MM.1S (cell line): Measurements from ENCODE around the gene DIRAS1.

Experiments used
- DNase-seq: peaks from one replicate; pipeline ENCODE4 v3.0.0-alpha.2; 2015
- H2AFZ ChIP-seq: fragments of 300-600 bp; sonication (generic); 2 replicates; pipeline ENCODE4 v1.6.0; 2016; ENCODE audit warnings: antibody characterized with exemption, low read length
- H3F3A ChIP-seq: fragments of 300-600 bp; sonication (generic); 2 replicates; pipeline ENCODE4 v1.6.1; 2016; ENCODE audit warnings: mild to moderate bottlenecking, antibody characterized with exemption, low read length, moderate library complexity, mixed read lengths; ENCODE audit not compliant: insufficient read depth
- H3K27ac ChIP-seq: fragments of 300-600 bp; sonication (generic); 2 replicates; pipeline ENCODE4 v1.5.1; 2016; ENCODE audit warnings: mild to moderate bottlenecking, low read length
- H3K27me3 ChIP-seq: fragments of 300-600 bp; sonication (generic); replicated peaks from 2 replicates; pipeline ENCODE4 v1.6.0; 2016; ENCODE audit warnings: low read length; ENCODE audit not compliant: insufficient read depth
- H3K36me3 ChIP-seq: fragments of 300-600 bp; sonication (generic); replicated peaks from 2 replicates; pipeline ENCODE4 v1.6.1; 2016; ENCODE audit warnings: mild to moderate bottlenecking, low read length, mixed read lengths; ENCODE audit not compliant: insufficient read depth
- H3K4me1 ChIP-seq: fragments of 300-600 bp; sonication (generic); 2 replicates; pipeline ENCODE4 v1.6.1; 2016; ENCODE audit warnings: low read length, mixed read lengths
- H3K4me2 ChIP-seq: fragments of 300-600 bp; sonication (generic); 2 replicates; pipeline ENCODE4 v1.6.0; 2016; ENCODE audit warnings: low read depth, low read length
- H3K4me3 ChIP-seq: fragments of 300-600 bp; sonication (generic); 2 replicates; pipeline ENCODE4 v1.5.1; 2016; ENCODE audit warnings: low read length, mixed read lengths
- H3K79me2 ChIP-seq: fragments of 300-600 bp; sonication (generic); 2 replicates; pipeline ENCODE4 v1.6.1; 2016; ENCODE audit warnings: mixed run types, low read length, mixed read lengths
- H3K9ac ChIP-seq: fragments of 300-600 bp; sonication (generic); 2 replicates; pipeline ENCODE4 v1.6.1; 2016; ENCODE audit warnings: low read length, mixed read lengths
- H3K9me2 ChIP-seq: fragments of 300-600 bp; sonication (generic); replicated peaks from 2 replicates; pipeline ENCODE4 v1.6.1; 2016; ENCODE audit warnings: mild to moderate bottlenecking, low read length, mixed read lengths; ENCODE audit not compliant: insufficient read depth
- H3K9me3 ChIP-seq: fragments of 300-600 bp; sonication (generic); replicated peaks from 2 replicates; pipeline ENCODE4 v1.6.1; 2016; ENCODE audit warnings: mild to moderate bottlenecking, low read length, mixed read lengths; ENCODE audit not compliant: insufficient read depth
- H4K20me1 ChIP-seq: fragments of 300-600 bp; sonication (generic); 2 replicates; pipeline ENCODE4 v1.6.1; 2016; ENCODE audit warnings: mild to moderate bottlenecking, low read length, moderate library complexity, mixed read lengths; ENCODE audit not compliant: insufficient read depth
- CTCF ChIP-seq: fragments of 300-600 bp; sonication (generic); IDR thresholded peaks from 2 replicates; pipeline ENCODE4 v1.5.1; 2016; ENCODE audit warnings: antibody characterized with exemption, low read length, mixed read lengths
- EZH2 ChIP-seq: fragments of 300-600 bp; sonication (generic); optimal IDR thresholded peaks from 2 replicates; pipeline ENCODE3; 2017; ENCODE audit warnings: low read depth, mild to moderate bottlenecking, antibody characterized with exemption, low read length, mixed read lengths
- EZH2phosphoT487 ChIP-seq: fragments of 300-600 bp; sonication (generic); IDR thresholded peaks from 2 replicates; pipeline ENCODE4 v1.6.1; 2018; ENCODE audit warnings: antibody characterized with exemption, low read length

DIRAS1 gene

DNA sequence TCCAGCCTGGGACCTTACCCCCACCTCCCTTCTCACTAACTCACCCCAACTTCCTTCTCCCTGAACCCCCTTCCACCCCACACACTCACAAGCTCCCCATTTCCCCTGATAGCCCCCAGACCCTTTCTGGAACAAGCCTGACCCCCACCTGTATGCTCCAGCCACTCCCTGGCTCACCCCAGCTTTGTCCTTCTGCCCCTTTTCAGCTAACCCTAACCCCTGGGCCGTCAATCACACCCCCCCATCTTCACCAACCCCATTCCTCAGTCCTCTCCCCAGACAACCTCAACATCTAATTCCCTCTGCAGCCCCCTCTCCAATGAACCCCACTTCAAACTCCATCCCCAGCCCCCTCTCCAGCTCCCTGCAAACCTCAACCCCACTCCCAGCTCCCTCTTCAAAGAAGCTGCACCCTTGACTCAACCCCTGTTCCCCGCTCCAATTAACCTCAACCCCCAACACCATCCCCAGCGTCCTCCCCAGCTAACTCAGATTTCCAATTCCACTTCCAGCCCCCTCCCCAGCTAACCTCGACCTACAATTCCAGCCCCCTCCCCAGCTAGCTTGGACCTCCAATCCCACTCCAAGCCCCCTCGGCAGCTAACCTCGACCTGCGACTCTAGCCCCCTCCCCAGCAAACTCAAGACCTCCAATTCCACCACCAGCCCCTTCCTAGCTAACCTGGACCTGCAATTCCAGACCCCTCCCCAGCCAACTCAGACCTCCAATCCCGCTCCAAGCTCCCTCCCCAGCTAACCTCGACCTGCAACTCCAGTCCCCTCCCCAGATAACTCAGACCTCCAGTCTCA, 19.6 kb downstream of the DIRAS1 start:
- peak overlapping the region; percentile 88 for H3K9ac ChIP-seq
- no peaks in the 10 kb centered on the region for H3K9me3 ChIP-seq
- H3K9me2 ChIP-seq = no peaks in the 10 kb centered on the region
- DNase-seq = no peak
- peak overlapping the region; percentile 79; the same call in 1 of the 2 replicates for H3K27ac ChIP-seq
- peaks cover 11% of the 10 kb centered on the region for H3K27me3 ChIP-seq
- H3K36me3 ChIP-seq = no peaks in the 10 kb centered on the region
- H4K20me1 ChIP-seq = no peaks in the 10 kb centered on the region
- peak overlapping the region; percentile 94 for H3K4me2 ChIP-seq
- H3K79me2 ChIP-seq = peaks cover 36% of the 10 kb centered on the region
- H2AFZ ChIP-seq = peak overlapping the region; percentile 52; the same call in 1 of the 2 replicates
- peaks cover 31% of the 10 kb centered on the region for H3K4me1 ChIP-seq
- TF ChIP-seq EZH2phosphoT487 = no peak
- no peak for TF ChIP-seq EZH2
- TF ChIP-seq CTCF = no peak
- H3F3A ChIP-seq = peaks cover 34% of the 10 kb centered on the region
- H3K4me3 ChIP-seq = peak overlapping the region; percentile 85

GRCh38 chr19:2700660-2701360, 20.4 kb downstream of the DIRAS1 start:
- Histone ChIP-seq H3K27ac (peak overlapping the region; percentile 79; the same call in 1 of the 2 replicates), H3K9me2 (no peaks in the 10 kb centered on the region), H4K20me1 (no peaks in the 10 kb centered on the region), H3K79me2 (peaks cover 40% of the 10 kb centered on the region), H3K36me3 (no peaks in the 10 kb centered on the region), H3F3A (peaks cover 34% of the 10 kb centered on the region), H3K4me1 (peaks cover 31% of the 10 kb centered on the region), H3K4me3 (no peak overlapping the region), H3K27me3 (peaks cover 10% of the 10 kb centered on the region), H3K4me2 (peak overlapping the region; percentile 94; the same call in 1 of the 2 replicates), H2AFZ (no peak overlapping the region), H3K9ac (peak overlapping the region; percentile 88; the same call in 1 of the 2 replicates), H3K9me3 (no peaks in the 10 kb centered on the region)
- no peak for DNase-seq
- TF ChIP-seq EZH2 = no peak

- Histone ChIP-seq H3K9ac (peak overlapping the region; percentile 34; the same call in 1 of the 2 replicates), H3K27me3 (peaks cover 6% of the 10 kb centered on the region), H3K4me3 (peak overlapping the region; percentile 9), H3F3A (peaks cover 34% of the 10 kb centered on the region), H3K9me3 (no peaks in the 10 kb centered on the region), H3K27ac (peak overlapping the region; percentile 79), H3K9me2 (no peaks in the 10 kb centered on the region), H3K4me2 (peak overlapping the region; percentile 94), H2AFZ (peak overlapping the region; percentile 7; the same call in 1 of the 2 replicates), H4K20me1 (no peaks in the 10 kb centered on the region), H3K36me3 (no peaks in the 10 kb centered on the region), H3K4me1 (peaks cover 31% of the 10 kb centered on the region), H3K79me2 (peaks cover 52% of the 10 kb centered on the region)
- no peak for TF ChIP-seq CTCF
- TF ChIP-seq EZH2phosphoT487 = no peak
- no peak for TF ChIP-seq EZH2
- no peak for DNase-seq
Measured at GRCh38 chr19:2699413-2700140, 21.6 kb downstream of the DIRAS1 start.
